ENCODE results near the gene TPK1.
A peak's percentile ranks its signal among the peaks of the same experiment; 100 is the strongest.

Gene TPK1

DNA sequence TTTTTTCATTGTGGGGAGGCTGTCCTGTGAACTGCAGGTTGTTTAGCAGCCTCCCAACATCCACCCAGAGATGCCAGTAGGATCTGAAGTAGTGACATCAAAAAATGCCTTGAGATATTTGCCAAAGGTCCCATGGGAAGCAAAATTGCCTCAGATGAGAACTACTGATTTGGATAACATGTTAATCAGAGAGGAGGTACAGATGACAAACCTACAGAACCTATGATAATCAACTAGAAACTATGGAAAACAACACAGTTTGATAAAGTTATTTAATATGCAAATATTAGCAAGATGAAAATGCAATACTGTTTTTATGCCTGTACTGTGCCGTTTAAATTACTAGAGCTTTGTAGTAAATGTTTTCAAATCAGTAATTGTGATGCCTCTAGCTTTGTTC is 341.5 kb downstream of the TPK1 start:
- Mint-ChIP-seq H3K27ac (no peak overlapping the region), H3K4me1 (no peaks in the 10 kb centered on the region), H3K4me3 (no peak overlapping the region), H3K9me3 (no peaks in the 10 kb centered on the region), H3K36me3 (peaks cover 18% of the 10 kb centered on the region), H3K27me3 (no peaks in the 10 kb centered on the region)

- Mint-ChIP-seq H3K9me3 (peaks cover 4% of the 10 kb centered on the region), H3K36me3 (peaks cover 25% of the 10 kb centered on the region), H3K27ac (no peak overlapping the region), H3K27me3 (no peaks in the 10 kb centered on the region), H3K4me1 (no peaks in the 10 kb centered on the region), H3K4me3 (no peak overlapping the region)
Measured at GRCh38 chr7:144489504-144489903, 346.3 kb downstream of the TPK1 start.

GRCh38 chr7:144488977-144489376 is 346.9 kb downstream of the TPK1 start:
- peaks cover 4% of the 10 kb centered on the region for H3K9me3 Mint-ChIP-seq
- H3K27me3 Mint-ChIP-seq = no peaks in the 10 kb centered on the region
- no peak overlapping the region for H3K27ac Mint-ChIP-seq
- H3K4me3 Mint-ChIP-seq = no peak overlapping the region
- peaks cover 31% of the 10 kb centered on the region for H3K36me3 Mint-ChIP-seq
- no peaks in the 10 kb centered on the region for H3K4me1 Mint-ChIP-seq

DNA sequence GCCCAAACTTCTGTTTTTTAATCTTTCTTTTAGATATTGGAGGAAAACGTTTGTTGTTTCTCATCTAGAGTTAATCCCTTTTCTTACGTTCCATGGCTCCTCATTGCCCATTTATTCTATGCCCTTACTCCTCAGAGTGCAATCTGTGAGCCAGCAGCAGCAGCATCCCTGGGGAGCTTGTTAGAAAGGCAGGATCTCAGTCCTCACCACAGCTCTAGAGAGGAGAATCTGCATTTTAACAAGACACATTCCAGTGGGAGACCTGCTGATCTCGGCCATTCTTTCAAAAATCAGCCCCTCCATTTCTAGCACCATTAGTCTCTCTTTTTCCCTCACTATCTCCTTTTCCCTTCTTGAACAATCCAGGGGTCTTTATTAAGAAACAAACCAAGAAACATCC is 348.0 kb downstream of the TPK1 start:
- Mint-ChIP-seq H3K36me3 (peaks cover 32% of the 10 kb centered on the region), H3K4me1 (no peaks in the 10 kb centered on the region), H3K27me3 (no peaks in the 10 kb centered on the region), H3K9me3 (peaks cover 4% of the 10 kb centered on the region), H3K27ac (no peak overlapping the region), H3K4me3 (no peak overlapping the region)

DNA sequence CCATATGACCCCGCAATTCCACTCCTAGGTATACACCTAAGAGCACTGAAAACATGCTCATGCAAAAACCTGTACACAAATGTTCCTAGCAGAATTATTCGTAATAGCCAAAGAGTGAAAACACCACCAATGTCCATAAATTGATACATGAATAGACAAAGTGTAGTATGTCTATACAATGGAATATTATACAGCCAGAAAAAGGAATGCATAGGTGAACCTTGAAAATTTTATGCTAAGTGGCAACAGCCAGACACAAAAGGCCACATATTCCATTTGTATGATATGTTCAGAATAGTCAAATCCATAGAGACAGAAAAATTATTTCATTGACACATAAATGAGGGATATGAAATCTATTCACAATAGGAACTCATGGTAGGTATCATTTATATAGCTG is 351.4 kb downstream of the TPK1 start:
- peaks cover 25% of the 10 kb centered on the region for H3K36me3 Mint-ChIP-seq
- H3K27me3 Mint-ChIP-seq = no peaks in the 10 kb centered on the region
- no peaks in the 10 kb centered on the region for H3K4me1 Mint-ChIP-seq
- H3K27ac Mint-ChIP-seq = no peak overlapping the region
- H3K4me3 Mint-ChIP-seq = no peak overlapping the region
- H3K9me3 Mint-ChIP-seq = peaks cover 4% of the 10 kb centered on the region

- Mint-ChIP-seq H3K27me3 (no peaks in the 10 kb centered on the region), H3K9me3 (peaks cover 4% of the 10 kb centered on the region), H3K27ac (no peak overlapping the region), H3K36me3 (peaks cover 23% of the 10 kb centered on the region), H3K4me3 (no peak overlapping the region), H3K4me1 (no peaks in the 10 kb centered on the region)
Measured at GRCh38 chr7:144483189-144483588, 352.7 kb downstream of the TPK1 start.

GRCh38 chr7:144481833-144482232 is 354.0 kb downstream of the TPK1 start:
- Mint-ChIP-seq H3K4me1 (no peaks in the 10 kb centered on the region), H3K9me3 (no peaks in the 10 kb centered on the region), H3K36me3 (peaks cover 13% of the 10 kb centered on the region), H3K27me3 (no peaks in the 10 kb centered on the region), H3K4me3 (no peak overlapping the region), H3K27ac (no peak overlapping the region)

GRCh38 chr7:144477348-144477747 is 358.5 kb downstream of the TPK1 start:
- Mint-ChIP-seq H3K4me3 (no peak overlapping the region), H3K9me3 (no peaks in the 10 kb centered on the region), H3K36me3 (peaks cover 4% of the 10 kb centered on the region), H3K27me3 (no peaks in the 10 kb centered on the region), H3K27ac (no peak overlapping the region), H3K4me1 (no peaks in the 10 kb centered on the region)

DNA sequence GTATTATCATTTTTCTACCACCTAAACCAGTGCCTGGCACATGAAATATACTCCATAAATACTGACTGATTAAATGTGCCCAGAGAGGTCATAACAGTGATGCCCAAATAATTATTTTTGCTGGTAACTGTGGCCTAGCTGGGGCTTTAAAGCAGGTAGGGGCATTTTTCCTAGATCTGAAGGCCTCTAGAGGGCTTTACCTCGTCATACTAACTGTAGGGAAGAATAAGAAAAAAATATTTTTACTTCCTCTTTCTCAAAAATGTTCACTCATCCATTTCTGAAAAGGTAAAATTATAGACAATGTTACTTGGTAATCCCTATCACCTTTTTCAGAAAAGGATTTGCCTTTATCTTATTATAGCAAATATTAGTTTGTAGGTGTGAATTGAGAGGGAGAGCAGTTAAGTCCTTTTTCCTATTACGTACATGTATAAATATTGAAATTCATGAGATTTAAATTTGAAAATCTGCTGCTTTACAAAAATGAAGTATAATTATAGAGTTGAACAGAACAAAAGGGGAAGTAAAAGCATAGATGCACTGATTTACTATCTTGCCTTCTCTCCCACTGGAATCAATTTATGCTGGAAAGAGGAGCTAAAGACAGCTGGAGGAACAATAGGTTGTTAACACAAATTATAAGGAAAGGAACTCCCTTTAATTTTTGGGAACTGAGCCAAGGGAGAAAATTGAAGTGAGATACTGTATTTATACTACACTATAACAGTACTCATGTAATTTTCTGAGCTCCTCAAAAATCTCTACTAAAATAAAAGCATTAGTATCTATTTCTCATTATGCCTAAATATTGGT is 360.8 kb downstream of the TPK1 start:
- H3K4me3 Mint-ChIP-seq = no peak overlapping the region
- H3K4me1 Mint-ChIP-seq = no peaks in the 10 kb centered on the region
- no peak overlapping the region for H3K27ac Mint-ChIP-seq
- peaks cover 3% of the 10 kb centered on the region for H3K36me3 Mint-ChIP-seq
- H3K9me3 Mint-ChIP-seq = no peaks in the 10 kb centered on the region
- no peaks in the 10 kb centered on the region for H3K27me3 Mint-ChIP-seq

- no peak overlapping the region for H3K4me3 Mint-ChIP-seq
Measured at GRCh38 chr7:144474363-144474762, 361.5 kb downstream of the TPK1 start.

GRCh38 chr7:144473908-144474307 is 361.9 kb downstream of the TPK1 start:
- H3K4me3 Mint-ChIP-seq = no peak overlapping the region
- H3K9me3 Mint-ChIP-seq = no peaks in the 10 kb centered on the region
- peaks cover 10% of the 10 kb centered on the region for H3K36me3 Mint-ChIP-seq
- no peaks in the 10 kb centered on the region for H3K27me3 Mint-ChIP-seq
- no peaks in the 10 kb centered on the region for H3K4me1 Mint-ChIP-seq
- H3K27ac Mint-ChIP-seq = no peak overlapping the region

More at GRCh38 chr7:144474363-144474762, 361.5 kb downstream of the TPK1 start:
- Mint-ChIP-seq H3K27me3 (no peaks in the 10 kb centered on the region), H3K36me3 (peaks cover 6% of the 10 kb centered on the region), H3K9me3 (no peaks in the 10 kb centered on the region), H3K4me1 (no peaks in the 10 kb centered on the region), H3K27ac (no peak overlapping the region)

DNA sequence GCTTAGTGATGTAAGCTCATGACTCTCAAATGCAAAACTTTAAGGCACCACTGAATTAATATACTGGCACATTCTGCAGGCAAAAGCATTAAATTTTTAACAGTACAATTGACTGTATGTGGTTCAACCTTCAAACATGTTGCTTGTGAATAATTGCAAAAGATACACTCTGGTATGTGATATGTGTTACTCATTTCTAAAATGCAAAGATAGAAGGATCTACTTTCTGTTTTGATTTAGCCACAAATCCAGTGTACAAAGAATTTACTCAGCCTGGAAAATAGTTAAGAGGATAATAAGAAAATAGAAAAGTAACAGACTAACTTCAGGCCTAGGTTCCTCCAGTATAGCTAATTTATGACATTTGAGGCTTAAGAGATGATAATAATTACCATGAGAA is 365.8 kb downstream of the TPK1 start:
- Mint-ChIP-seq H3K4me1 (no peaks in the 10 kb centered on the region), H3K27me3 (no peaks in the 10 kb centered on the region), H3K27ac (no peak overlapping the region), H3K36me3 (peaks cover 35% of the 10 kb centered on the region), H3K9me3 (peaks cover 19% of the 10 kb centered on the region), H3K4me3 (no peak overlapping the region)

- H3K4me3 Mint-ChIP-seq = no peak overlapping the region
- H3K4me1 Mint-ChIP-seq = no peaks in the 10 kb centered on the region
- no peaks in the 10 kb centered on the region for H3K27me3 Mint-ChIP-seq
- no peak overlapping the region for H3K27ac Mint-ChIP-seq
- H3K36me3 Mint-ChIP-seq = peaks cover 40% of the 10 kb centered on the region
- H3K9me3 Mint-ChIP-seq = peaks cover 22% of the 10 kb centered on the region
Measured at GRCh38 chr7:144468990-144469732, 366.7 kb downstream of the TPK1 start.

- H3K9me3 Mint-ChIP-seq = peaks cover 22% of the 10 kb centered on the region
- no peak overlapping the region for H3K27ac Mint-ChIP-seq
- no peak overlapping the region for H3K4me3 Mint-ChIP-seq
- no peaks in the 10 kb centered on the region for H3K27me3 Mint-ChIP-seq
- H3K36me3 Mint-ChIP-seq = peaks cover 55% of the 10 kb centered on the region
- no peaks in the 10 kb centered on the region for H3K4me1 Mint-ChIP-seq
Measured at GRCh38 chr7:144459635-144460034, 376.2 kb downstream of the TPK1 start.

DNA sequence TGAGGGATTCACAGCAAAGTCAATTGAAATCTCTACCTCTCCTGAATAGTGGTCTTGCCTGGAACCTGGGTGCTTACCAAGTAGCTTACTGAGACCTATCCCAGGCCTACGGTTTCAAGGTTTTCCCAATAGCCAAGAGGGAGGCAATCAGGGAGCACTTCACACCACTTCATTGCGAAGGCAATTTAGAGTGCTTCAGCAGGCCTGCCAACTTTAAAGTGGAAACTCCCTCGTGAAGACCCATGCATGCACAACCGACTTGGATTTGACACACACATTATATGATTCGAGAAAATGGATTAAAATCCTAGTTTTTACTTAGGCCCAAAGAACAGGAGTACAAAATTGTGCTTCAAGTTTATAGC is 380.8 kb downstream of the TPK1 start:
- H3K36me3 Mint-ChIP-seq = peaks cover 42% of the 10 kb centered on the region
- H3K27me3 Mint-ChIP-seq = no peaks in the 10 kb centered on the region
- H3K4me1 Mint-ChIP-seq = no peaks in the 10 kb centered on the region

GRCh38 chr7:144454256-144455039 is 381.4 kb downstream of the TPK1 start:
- Mint-ChIP-seq H3K27me3 (no peaks in the 10 kb centered on the region), H3K4me1 (no peaks in the 10 kb centered on the region), H3K4me3 (no peak overlapping the region), H3K36me3 (peaks cover 36% of the 10 kb centered on the region), H3K27ac (peak overlapping the region; percentile 12), H3K9me3 (peaks cover 12% of the 10 kb centered on the region)

More for the DNA sequence above, 380.8 kb downstream of the TPK1 start:
- Mint-ChIP-seq H3K27ac (no peak overlapping the region), H3K4me3 (no peak overlapping the region), H3K9me3 (peaks cover 18% of the 10 kb centered on the region)

Measured in activated naive CD4-positive, alpha-beta T cell treated with anti-CD3 and anti-CD28 coated beads, Interleukin-2, amount 50 U/mL, for 24 hours (primary cell).